H1 (cell line): ENCODE data around the gene VRK3.

ENCODE experiments used
- ATF2 ChIP-seq: IDR thresholded peaks from 2 replicates; pipeline ENCODE4 v1.6.1; 2012; ENCODE audit warnings: low read length, inconsistent platforms
- JUND ChIP-seq: IDR thresholded peaks from 2 replicates; pipeline ENCODE4 v1.6.1; 2011; ENCODE audit warnings: mild to moderate bottlenecking, improper control_type of control experiment, low read length
- POLR2AphosphoS5 ChIP-seq: IDR thresholded peaks from 2 replicates; pipeline ENCODE4 v1.6.1; 2011; ENCODE audit warnings: low read depth, low read length
- RNF2 ChIP-seq: fragments of 200-900, 300-1000 bp; sonication (generic); IDR thresholded peaks from 2 replicates; pipeline ENCODE4 v1.7.1; 2016; ENCODE audit warnings: borderline replicate concordance, low read depth, mild to moderate bottlenecking, antibody characterized with exemption, low read length; ENCODE audit not compliant: poor library complexity, severe bottlenecking; ENCODE audit errors: missing control alignments
- SRF ChIP-seq: IDR thresholded peaks from 2 replicates; pipeline ENCODE4 v1.6.1; 2011; ENCODE audit warnings: mild to moderate bottlenecking, low read depth, low read length, moderate library complexity
- TCF12 ChIP-seq: IDR thresholded peaks from 2 replicates; pipeline ENCODE4 v1.6.1; 2011; ENCODE audit warnings: low read depth, mild to moderate bottlenecking, low read length
- TF ChIP-seq, protein P1 (sequence below), 3 experiments: IDR thresholded peaks; 1 replicate in 2 of 3; 2 replicates in 1 of 3; pipeline versions ENCODE4 v1.5.1 to v1.6.1; 2011; ENCODE audit warnings: low read length in 3 of 3, mild to moderate bottlenecking in 3 of 3, inconsistent platforms in 2 of 3, low read depth in 1 of 3, moderate library complexity in 1 of 3; ENCODE audit not compliant: insufficient read depth in 1 of 3; ENCODE audit errors: control extremely low read depth in 1 of 3
- TF ChIP-seq, protein P2 (sequence below): fragments of 300-600 bp; sonication (generic); IDR thresholded peaks from 2 replicates; pipeline ENCODE4 v1.7.1; 2012; ENCODE audit warnings: low read length, moderate library complexity, mild to moderate bottlenecking, inconsistent platforms; ENCODE audit not compliant: insufficient replicate concordance

DNA sequence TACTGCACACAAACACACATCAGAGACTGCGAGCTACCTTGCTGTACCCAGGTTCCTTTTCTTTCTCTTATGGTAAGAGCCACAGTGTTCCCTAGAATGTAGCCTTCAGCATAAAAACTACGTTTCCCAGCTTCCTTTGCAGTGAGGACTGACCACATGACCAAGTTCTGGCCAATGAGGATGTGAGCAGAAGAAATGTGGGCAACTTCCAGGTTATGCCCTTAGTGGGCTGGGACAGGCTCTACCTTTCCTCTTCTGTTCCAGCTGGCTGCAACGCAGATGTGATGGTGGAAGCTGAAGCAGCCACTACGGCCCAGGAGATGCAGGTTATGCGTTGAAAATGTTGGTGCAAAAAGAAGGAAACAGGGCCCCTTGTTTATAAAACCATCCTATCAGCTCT lies 27.5 kb downstream of the VRK3 start:
- TF ChIP-seq ATF2 (no peak), POLR2AphosphoS5 (no peak), TCF12 (no peak), JUND (no peak), SRF (no peak), RNF2 (no peak)
- TF ChIP-seq, protein P1, sequence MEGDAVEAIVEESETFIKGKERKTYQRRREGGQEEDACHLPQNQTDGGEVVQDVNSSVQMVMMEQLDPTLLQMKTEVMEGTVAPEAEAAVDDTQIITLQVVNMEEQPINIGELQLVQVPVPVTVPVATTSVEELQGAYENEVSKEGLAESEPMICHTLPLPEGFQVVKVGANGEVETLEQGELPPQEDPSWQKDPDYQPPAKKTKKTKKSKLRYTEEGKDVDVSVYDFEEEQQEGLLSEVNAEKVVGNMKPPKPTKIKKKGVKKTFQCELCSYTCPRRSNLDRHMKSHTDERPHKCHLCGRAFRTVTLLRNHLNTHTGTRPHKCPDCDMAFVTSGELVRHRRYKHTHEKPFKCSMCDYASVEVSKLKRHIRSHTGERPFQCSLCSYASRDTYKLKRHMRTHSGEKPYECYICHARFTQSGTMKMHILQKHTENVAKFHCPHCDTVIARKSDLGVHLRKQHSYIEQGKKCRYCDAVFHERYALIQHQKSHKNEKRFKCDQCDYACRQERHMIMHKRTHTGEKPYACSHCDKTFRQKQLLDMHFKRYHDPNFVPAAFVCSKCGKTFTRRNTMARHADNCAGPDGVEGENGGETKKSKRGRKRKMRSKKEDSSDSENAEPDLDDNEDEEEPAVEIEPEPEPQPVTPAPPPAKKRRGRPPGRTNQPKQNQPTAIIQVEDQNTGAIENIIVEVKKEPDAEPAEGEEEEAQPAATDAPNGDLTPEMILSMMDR (IDR thresholded peaks at IDR 0.05; ENCODE audit: control extremely low read depth in 1 of 3, insufficient read depth in 1 of 3, low read depth in 1 of 3, low read length in 3 of 3), result no peak
- TF ChIP-seq, protein P2, sequence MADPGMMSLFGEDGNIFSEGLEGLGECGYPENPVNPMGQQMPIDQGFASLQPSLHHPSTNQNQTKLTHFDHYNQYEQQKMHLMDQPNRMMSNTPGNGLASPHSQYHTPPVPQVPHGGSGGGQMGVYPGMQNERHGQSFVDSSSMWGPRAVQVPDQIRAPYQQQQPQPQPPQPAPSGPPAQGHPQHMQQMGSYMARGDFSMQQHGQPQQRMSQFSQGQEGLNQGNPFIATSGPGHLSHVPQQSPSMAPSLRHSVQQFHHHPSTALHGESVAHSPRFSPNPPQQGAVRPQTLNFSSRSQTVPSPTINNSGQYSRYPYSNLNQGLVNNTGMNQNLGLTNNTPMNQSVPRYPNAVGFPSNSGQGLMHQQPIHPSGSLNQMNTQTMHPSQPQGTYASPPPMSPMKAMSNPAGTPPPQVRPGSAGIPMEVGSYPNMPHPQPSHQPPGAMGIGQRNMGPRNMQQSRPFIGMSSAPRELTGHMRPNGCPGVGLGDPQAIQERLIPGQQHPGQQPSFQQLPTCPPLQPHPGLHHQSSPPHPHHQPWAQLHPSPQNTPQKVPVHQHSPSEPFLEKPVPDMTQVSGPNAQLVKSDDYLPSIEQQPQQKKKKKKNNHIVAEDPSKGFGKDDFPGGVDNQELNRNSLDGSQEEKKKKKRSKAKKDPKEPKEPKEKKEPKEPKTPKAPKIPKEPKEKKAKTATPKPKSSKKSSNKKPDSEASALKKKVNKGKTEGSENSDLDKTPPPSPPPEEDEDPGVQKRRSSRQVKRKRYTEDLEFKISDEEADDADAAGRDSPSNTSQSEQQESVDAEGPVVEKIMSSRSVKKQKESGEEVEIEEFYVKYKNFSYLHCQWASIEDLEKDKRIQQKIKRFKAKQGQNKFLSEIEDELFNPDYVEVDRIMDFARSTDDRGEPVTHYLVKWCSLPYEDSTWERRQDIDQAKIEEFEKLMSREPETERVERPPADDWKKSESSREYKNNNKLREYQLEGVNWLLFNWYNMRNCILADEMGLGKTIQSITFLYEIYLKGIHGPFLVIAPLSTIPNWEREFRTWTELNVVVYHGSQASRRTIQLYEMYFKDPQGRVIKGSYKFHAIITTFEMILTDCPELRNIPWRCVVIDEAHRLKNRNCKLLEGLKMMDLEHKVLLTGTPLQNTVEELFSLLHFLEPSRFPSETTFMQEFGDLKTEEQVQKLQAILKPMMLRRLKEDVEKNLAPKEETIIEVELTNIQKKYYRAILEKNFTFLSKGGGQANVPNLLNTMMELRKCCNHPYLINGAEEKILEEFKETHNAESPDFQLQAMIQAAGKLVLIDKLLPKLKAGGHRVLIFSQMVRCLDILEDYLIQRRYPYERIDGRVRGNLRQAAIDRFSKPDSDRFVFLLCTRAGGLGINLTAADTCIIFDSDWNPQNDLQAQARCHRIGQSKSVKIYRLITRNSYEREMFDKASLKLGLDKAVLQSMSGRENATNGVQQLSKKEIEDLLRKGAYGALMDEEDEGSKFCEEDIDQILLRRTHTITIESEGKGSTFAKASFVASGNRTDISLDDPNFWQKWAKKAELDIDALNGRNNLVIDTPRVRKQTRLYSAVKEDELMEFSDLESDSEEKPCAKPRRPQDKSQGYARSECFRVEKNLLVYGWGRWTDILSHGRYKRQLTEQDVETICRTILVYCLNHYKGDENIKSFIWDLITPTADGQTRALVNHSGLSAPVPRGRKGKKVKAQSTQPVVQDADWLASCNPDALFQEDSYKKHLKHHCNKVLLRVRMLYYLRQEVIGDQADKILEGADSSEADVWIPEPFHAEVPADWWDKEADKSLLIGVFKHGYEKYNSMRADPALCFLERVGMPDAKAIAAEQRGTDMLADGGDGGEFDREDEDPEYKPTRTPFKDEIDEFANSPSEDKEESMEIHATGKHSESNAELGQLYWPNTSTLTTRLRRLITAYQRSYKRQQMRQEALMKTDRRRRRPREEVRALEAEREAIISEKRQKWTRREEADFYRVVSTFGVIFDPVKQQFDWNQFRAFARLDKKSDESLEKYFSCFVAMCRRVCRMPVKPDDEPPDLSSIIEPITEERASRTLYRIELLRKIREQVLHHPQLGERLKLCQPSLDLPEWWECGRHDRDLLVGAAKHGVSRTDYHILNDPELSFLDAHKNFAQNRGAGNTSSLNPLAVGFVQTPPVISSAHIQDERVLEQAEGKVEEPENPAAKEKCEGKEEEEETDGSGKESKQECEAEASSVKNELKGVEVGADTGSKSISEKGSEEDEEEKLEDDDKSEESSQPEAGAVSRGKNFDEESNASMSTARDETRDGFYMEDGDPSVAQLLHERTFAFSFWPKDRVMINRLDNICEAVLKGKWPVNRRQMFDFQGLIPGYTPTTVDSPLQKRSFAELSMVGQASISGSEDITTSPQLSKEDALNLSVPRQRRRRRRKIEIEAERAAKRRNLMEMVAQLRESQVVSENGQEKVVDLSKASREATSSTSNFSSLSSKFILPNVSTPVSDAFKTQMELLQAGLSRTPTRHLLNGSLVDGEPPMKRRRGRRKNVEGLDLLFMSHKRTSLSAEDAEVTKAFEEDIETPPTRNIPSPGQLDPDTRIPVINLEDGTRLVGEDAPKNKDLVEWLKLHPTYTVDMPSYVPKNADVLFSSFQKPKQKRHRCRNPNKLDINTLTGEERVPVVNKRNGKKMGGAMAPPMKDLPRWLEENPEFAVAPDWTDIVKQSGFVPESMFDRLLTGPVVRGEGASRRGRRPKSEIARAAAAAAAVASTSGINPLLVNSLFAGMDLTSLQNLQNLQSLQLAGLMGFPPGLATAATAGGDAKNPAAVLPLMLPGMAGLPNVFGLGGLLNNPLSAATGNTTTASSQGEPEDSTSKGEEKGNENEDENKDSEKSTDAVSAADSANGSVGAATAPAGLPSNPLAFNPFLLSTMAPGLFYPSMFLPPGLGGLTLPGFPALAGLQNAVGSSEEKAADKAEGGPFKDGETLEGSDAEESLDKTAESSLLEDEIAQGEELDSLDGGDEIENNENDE, result no peak
